ENCODE measurements around the gene RAB4A.
A peak's percentile ranks its signal among the peaks of the same experiment; 100 is the strongest.
"Not testable (repeated sequence)": the region's sequence is repeated elsewhere in the genome, so short reads cannot be mapped to it uniquely, and the experiment has no call there.

RAB4A gene

DNA sequence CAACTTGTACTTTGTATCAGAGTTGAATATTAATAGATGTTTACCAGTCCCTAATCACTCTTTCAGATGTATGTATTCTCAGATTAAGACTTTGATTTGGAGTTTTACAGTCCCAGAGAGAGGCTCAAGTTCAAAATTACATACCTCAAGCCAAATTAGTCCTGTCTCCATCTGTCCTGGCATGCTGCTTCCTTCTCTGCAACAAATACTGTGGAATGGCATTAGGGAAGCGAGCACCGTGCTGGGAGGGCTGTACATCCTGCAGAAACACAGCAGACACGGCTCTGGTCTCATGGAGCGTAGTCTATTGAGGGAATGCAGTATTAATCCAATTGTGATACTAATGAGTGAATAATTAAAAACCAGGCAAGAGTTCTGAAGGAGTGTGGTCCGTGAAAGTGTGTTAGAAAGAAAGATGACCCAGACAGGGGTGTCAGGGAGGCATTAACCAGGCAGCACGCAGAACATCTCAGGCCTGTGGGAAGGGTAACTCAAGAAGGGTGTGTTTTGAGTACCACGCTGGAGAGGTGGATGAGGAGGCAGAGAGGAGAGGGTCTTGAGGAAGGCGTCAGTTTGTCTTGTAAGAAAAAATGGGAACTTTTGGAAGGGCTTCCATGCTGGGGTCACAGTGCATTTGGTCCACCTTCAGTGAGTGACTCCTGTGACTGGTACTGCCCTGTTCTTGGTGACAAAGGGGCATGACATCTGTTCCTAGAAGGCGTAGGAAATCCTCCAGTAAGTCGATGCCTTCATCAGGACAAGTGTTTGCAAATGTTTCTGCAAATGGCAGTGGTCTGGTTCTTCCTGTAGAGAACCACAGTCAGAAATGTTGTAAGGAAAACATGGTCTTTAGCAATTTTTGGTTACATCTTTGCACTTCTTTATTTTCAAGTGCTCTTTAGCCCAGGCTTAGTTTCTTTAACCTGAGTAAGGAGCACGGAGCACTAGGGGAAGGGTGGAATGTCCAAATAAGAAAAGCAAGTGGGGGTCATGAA lies 1.6 kb downstream of the RAB4A start:
- DNase-seq, result no peak

DNA sequence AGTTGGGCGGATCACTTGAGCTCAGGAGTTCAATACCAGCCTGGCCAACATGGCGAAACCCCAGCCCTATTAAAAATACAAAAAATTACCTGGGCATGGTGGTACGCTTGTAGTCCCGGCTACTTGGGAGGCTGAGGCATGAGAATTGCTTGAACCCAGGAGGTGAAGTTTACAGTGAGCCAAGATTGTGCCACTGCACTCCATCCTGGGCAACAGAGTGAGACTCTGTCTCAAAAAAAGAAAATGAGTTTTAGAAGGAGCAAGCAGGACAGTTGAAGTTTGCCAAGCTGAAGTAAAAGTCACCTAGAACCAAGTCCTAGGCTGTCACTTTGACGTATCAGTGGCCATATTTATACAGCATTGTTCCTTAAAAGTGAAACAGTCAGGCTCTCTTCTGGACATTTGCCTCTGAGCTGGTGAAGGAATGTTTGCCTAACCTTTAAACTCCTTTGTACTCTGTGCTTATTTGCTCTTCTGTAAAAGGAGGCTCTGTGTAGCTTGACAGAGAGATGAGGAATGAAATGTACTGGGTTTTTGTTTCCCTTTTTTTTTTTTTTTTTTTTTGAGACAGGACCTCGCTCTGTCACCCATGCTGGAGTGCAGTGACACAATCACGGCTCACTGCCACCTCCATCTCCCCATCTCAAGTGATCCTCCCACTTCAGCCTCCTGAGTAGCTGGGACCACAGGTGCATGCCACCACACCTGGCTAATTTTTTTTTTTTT lies 2.8 kb downstream of the RAB4A start:
- DNase-seq, result no peak

DNA sequence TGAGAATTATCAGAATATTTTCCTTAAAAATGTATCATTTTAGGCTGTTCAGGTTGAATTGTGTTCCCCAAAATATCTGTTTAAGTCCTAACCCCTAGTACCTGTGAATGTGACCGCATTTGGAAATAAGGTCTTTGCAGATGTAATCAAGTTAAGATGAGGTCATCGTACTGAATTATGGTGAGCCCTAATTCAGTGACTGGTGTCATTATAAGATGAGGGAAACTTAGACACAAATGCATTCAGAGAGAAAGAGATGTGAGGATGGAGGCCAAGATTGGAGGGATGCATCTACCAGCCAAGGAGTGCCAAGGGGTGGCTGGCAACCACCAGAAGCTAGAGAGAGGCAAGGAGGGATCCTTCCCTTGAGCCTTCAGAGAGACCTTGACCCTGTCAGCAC lies 4.1 kb downstream of the RAB4A start:
- DNase-seq, result no peak

DNA sequence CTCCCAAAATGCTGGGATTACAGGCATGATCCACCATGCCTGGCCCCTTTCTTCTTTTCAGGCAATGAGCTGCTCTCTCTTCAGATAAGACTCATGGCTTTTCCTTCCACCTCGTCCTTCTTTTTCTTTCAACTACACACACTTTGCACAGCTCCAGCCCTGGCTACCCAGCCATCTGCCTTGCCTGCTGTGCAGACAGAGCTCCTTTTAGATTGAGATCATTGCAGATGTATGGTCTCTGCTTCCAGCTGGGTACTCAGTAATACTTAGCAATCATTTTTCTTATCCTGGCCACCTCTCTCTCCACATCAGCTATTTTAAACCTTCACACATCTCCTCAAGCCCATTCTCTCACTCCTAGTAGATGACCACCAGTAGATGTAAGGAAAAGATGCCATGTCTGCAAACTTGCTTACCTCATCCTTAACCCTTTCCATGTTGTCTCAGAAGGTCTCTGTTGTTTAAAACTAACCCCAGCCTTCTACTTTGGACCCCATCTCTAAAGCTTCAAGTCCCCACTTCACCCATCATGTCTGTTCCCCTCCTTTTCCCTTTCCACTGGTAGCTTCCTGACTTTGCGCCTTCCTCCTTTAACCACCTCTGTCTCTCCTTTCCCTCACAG lies 7.3 kb downstream of the RAB4A start:
- peak; percentile 19 for DNase-seq

DNA sequence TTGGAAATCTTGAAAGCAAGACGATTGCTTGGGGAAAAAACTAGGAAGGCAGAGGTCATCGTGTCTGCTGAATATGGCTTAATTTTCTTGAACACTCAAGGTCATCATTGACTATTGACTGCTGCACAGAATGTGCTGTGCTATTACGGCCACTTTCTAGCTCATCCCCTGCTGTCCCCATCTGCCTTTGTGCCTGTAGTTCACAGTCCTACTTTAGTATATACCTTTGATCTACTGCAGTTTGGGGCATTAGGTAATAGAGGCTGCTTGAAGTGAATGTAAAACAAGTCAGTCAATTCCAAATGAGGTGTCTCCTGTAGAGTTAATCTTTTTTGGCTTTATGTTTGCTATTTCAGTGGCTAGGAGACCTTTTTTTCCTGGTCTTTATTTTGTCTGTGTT lies 8.3 kb downstream of the RAB4A start:
- DNase-seq, result peak; percentile 24

DNA sequence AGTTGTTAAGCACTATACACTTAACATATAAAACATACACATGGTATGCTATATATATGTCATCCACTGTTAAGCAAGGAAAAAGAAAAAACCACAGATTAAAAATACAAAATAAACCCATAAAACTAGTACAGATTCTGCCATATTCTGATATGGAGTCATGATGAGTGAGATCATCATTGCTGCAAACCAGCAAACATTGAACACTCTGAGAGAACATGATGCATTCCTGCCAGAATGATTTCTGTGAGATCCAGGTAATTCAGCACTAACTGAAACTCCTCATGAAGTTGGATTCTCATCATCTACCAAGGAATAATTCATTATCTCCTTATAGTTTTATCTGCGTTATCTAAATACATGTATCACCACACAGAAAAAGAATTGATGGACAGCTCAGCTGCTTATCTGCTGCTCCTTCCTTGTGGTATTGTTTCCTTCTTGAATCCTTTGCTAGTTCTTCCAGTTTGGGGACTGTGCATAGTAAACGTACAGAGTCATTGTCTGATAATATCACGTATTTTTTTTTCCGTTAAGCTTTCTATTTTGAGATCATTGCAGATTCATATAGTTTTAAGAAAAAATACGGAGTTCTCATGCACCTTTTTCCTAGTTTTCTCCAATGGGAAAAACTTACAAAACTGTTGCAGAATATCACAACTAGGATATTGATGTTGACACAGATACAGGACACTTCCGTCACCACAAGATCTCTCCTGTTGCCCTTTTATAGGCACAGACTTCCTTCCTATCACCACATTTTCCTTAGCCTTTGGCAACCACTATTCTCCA lies 9.3 kb downstream of the RAB4A start:
- DNase-seq, result no peak

DNA sequence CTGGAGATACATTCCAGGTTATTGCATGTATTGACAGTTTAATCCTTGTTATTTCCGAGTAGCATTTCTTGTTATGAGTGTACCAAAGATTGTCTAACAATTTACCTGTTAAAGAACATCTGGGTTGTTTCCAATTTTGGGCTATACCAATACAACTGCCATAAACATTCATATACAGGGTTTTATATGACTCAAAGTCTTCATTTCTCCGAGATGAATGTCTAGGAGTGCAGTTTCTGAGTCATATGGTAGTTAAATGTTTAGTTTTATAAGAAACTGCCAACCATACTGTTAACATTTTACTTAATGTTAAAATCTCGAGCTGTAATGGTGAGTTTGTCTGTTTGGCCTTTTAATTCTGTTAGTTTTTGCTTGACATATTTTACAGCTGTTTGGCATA lies 10.0 kb downstream of the RAB4A start:
- no peak for DNase-seq

DNA sequence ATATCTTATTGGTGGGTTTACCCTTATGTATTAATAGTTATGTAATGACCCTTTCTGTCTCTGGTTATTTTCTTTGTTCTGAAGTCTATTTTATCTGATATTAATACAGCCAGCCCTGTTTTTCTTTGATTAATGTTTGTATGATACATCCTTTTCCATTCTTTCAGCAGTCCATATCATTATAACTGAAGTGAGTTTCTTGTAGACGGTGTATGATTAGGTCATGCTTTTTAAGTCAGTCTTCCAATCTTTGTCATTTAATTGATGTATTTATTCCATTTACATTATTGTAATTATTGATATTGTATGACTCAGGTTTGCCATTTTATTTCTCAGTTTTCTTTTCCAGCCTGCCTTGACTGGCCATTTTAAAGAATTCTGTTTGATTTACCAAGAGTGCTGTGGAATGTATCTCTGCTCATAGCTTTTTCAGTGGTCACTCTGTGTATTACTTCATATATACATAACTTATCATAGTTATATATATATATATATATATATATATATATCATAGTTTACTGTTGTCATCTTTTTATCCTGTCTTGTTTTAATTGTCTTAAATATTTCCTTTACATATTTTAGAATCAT lies 10.5 kb downstream of the RAB4A start:
- no peak for DNase-seq

DNA sequence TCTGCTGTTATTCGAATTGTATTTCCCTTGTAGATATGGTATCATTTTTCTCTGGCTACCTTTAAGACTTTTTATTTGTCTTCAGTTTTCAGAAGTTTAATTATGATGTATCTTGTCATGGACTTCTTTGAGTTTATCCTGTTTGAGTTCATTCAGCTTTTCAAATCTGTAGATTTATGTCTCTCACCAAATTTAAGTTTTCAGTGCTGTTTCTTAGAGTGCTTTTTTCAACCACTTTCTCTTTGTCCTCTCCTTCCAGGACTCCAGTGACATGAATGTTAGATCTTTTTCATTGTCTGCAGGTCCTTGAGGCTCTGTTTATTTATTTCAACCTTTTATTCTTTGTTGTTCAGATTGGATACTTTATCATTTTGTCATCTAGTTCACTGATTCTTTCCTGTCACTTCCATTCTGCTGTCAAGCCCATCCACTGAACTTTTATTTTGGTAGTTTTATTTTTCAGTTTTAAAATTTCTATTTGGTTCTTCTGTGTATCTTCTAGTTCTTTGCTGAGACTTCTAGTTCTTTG lies 11.4 kb downstream of the RAB4A start:
- no peak for DNase-seq

DNA sequence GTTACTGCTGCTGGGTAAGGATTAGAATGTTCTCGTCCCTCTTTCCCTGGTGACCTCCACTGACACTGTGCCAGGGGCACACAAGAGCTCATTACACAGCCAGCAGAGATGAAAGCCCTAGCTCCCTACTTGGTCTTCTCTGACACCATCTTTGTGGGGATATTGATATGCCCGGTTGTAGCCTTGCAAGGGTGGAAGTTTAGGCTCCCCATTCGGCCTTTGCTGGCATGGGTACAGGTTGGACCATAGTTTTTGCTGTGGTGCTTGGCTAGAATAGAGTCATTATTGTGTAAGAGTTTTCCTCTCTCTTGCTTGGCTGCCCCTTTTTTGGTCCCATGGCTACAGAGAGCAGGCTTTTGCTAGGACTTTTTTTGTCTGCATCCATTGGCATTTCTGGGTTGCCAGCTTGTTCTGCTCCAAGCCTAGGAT lies 12.3 kb downstream of the RAB4A start:
- no peak for DNase-seq

DNA sequence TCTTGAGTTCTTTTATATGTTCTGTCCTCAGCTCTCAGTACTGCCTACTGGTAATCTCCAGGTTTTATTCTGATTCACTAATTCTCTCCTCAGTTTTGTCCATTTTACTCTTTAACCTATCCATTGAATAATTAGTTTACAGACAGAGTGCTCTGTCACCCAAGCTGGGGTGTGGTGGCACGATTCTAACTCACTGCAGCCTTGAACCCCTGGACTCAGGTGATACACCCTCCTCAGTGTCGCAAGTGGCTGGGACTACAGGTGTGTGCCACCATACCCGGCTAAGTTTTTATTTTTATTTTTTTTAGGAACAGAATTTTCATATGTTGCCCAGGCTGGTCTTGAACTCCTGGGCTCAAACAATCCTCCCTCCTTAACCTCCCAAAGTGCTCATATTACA lies 14.0 kb downstream of the RAB4A start:
- no peak for DNase-seq

DNA sequence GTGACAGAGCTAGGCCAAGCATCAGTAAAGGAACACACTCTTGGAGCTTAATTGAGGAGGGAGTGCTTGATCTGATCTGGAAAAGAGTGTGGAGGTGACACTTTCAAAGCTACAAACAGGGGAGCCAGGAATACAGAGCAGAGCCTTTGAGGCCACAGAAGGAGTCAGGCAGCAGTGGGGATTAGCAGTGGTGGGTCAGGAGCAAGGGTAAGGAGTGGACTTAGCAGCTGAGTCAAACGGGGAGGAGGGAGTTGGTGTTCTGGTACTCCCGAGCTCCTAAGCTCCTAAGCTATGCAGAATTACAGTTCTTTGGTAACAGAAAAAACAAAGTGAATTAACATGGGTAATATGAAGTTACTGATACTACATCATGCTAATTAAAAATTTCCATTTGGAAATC lies 14.5 kb downstream of the RAB4A start:
- DNase-seq, result no peak

DNA sequence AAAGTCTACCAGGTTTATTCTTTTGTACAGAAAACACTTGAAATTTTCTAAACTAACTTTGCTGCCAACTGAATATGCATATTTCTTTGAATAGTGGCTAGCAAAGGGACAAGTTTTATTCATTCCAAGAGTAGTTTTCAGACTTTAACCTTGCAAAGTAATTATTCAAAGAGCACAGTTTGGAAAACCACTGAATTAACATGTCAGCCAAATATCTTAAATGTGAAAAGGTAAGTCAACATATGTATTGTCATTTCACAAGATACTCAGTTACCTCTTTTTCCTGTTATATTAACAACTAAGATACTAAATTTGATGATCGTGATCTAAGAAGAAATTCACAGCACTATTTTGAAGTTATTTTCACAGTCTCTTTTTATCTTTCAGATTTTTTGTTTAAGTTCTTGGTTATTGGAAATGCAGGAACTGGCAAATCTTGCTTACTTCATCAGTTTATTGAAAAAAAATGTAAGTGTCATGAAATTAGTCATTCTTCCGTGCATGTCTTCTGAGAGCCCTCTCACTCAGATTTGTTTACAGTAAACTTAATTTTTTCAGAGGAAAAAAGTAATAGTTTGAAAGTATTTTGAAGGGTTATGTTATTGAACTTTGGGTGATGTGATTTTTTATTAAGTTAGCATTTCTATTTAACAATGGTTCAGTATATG lies 15.3 kb downstream of the RAB4A start:
- no peak for DNase-seq

DNA sequence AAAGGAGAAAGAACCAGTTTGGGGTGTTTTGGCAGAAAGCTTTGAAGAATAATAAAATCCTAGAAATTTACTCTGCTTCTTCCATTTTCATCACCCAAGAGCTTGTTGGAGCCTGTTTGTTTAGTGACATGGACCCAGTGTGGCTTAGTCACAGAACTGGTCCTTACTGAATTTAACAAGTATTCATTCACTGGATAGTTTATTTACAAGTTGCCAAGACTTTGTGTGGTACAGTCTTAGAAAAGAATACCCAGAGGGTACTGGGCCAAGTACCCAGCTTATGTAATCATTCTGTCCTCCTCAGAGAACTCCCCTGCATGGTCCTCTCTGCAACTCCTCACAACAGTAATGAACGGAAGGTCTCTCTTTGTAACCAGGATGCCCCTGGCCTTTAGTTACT lies 16.4 kb downstream of the RAB4A start:
- no peak for DNase-seq

DNA sequence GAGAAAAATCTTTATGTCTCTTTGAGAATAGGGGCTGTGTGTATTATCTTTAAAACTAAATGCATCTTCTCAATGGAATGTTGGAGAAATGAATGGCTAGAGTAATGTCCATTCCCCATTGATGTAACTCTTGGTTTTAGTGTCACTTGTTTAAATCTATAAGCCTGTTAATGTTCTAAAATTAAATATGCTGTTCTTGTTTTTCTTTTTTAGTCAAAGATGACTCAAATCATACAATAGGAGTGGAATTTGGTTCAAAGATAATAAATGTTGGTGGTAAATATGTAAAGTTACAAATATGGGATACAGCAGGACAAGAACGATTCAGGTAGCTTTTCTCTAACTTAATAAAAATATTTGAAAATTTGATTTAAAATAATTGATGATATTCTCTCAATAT lies 17.6 kb downstream of the RAB4A start:
- DNase-seq, result no peak

DNA sequence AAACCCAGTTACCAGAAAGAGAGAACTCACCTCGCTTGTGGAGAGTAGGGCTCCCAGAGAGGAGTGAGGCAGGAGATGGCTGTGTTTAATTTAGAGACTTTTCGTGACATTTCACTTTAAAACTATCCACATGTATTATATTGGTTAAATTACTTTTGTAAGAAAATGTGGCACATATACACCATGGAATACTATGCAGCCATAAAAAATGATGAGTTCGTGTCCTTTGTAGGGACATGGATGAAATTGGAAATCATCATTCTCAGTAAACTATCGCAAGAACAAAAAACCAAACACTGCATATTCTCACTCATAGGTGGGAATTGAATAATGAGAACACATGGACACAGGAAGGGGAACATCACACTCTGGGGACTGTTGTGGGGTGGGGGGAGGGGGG lies 20.8 kb downstream of the RAB4A start:
- DNase-seq, result not testable (repeated sequence)

DNA sequence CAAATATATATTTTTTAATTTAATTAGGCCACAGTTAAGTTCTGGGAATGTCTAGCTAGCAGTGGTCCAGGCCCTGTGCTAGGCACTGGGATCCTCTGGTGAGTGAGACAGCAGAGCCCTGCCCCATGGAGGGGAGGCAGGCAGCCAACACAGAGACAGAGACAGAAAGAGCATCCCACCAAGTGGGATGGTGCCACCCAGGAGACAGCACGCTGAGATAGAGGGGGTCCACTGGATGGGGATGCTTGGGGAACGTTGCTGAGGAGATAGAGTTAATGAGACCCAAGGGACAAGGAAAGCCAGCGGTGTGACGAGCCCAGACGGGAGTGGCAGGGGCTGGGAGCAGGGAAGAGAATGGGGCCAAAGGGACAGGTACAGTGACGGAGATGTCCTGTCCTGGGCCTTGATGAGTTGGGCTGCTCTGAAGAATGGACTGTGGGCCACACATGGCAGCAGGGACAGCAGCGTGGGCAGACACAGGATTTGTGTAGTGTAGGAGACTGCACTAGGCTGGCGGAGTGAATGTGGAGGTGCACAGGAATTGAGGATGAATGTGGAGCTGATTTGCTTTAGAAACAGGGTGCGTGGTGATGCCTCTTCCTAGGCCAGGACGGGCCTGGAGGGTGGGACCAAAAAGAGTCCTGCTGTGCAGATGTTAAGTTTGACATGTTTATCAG lies 22.8 kb downstream of the RAB4A start:
- no peak for DNase-seq

DNA sequence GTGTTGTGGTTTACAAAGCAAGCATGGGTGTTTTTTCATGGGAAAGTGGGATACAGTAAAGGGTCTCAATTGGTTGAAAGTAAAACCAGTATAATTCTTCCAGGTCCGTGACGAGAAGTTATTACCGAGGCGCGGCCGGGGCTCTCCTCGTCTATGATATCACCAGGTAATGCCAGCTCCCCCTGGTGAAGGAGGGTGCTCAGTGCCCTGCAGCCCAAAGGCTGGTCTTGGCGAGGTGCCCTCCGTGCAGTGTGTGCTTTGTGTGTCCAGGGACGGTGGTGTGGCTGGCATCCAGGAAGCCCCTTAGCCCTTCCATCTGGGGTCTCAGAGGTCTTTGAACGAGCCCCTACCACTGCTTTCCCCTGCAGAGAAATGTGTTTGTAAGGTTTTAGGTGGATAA lies 24.8 kb downstream of the RAB4A start:
- DNase-seq, result no peak

DNA sequence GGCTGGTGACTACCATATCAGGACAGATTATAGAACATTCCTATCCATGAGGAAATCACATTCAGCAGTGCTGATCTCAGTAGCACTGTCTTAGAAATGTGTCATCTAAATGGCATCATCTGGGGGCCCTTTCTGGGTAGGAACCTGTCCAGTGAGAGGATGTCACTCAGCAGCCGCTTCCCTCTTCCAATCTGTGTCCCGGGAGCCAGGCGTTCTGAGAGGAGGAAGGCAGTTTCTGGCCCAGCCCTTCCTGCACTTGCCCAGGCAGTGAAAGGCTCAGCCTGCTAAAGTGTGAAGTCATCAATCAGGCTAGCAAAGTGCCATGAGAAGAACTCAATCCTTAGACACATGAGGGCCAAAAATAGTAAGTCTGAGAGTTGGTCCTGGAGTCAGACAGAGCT lies 25.6 kb downstream of the RAB4A start:
- DNase-seq, result no peak

DNA sequence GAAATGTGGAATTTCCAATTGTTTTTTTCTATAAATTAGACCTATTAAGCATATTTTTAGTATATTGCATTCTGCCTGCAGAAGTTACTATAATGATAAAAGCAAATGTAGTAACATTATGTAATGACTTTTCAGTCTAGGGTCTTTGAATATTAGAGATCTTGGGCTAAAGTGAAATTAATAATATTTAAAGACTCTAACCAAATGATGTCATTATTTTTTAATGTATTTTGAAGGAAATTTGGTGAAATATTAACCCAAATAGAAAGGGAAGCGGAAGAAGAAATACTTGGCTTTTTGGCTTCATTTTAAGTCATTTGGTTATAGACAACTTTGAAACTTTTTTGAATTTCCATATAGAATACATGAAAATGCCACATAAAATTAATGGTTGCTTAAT lies 26.8 kb downstream of the RAB4A start:
- DNase-seq, result no peak

DNA sequence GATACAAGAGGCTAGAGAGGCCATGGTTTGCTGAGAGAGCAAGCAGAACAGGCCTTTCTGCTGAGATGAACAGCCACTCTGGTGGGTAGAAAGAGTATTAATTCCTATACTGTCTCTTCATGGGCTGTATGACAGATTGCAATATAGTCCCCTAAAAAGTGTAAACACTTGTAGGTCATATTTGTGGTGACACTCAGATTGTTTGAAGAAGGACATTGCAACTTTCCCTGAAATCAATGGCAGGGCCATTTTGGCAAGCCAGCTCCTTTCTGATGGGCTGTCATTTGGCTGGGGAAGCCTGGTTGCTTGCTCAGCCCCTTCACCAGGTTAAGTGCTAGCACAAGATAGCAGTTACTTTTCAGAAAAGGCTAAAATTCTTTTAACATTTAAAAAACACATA lies 27.5 kb downstream of the RAB4A start:
- DNase-seq, result peak; percentile 18

Data from NCI-H2227 treated with DMSO at 0.1 percent for 48 hours (cell line).